ENCODE measurements around the gene SNED1.

SNED1 gene

DNA sequence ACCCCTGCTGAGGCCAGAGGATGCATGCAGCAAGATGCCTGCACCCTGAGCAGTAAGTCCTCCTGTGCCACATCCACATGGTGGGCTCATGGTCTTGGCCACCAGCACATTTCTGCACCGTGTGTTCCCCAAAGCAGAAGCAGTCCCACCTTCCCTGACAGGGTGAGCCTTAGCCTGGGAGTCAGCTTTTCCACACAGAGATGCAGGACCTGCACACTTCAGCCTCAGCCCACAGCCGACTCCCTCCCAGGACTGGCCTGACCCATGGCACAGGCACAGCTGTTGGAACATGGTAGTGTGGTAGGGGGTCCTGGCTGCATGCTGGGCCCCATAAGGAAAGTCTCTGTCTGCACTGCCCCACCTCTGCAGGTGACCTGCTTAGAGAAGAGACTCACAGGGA is 5.0 kb downstream of the SNED1 start:
- TF ChIP-seq POLR2AphosphoS5 (IDR thresholded peaks at IDR 0.05; ENCODE audit: low read depth, low read length) (no peak), TAF1 (IDR thresholded peaks at IDR 0.05; ENCODE audit: borderline replicate concordance, insufficient read depth, low read length) (no peak), SIN3A (IDR thresholded peaks at IDR 0.05; ENCODE audit: borderline replicate concordance, insufficient read depth, low read length) (no peak), FOXP2 (optimal IDR thresholded peaks at IDR 0.05; ENCODE audit: borderline replicate concordance, extremely low read depth, extremely low read length, insufficient read depth) (no peak)
- TF ChIP-seq, protein P1, sequence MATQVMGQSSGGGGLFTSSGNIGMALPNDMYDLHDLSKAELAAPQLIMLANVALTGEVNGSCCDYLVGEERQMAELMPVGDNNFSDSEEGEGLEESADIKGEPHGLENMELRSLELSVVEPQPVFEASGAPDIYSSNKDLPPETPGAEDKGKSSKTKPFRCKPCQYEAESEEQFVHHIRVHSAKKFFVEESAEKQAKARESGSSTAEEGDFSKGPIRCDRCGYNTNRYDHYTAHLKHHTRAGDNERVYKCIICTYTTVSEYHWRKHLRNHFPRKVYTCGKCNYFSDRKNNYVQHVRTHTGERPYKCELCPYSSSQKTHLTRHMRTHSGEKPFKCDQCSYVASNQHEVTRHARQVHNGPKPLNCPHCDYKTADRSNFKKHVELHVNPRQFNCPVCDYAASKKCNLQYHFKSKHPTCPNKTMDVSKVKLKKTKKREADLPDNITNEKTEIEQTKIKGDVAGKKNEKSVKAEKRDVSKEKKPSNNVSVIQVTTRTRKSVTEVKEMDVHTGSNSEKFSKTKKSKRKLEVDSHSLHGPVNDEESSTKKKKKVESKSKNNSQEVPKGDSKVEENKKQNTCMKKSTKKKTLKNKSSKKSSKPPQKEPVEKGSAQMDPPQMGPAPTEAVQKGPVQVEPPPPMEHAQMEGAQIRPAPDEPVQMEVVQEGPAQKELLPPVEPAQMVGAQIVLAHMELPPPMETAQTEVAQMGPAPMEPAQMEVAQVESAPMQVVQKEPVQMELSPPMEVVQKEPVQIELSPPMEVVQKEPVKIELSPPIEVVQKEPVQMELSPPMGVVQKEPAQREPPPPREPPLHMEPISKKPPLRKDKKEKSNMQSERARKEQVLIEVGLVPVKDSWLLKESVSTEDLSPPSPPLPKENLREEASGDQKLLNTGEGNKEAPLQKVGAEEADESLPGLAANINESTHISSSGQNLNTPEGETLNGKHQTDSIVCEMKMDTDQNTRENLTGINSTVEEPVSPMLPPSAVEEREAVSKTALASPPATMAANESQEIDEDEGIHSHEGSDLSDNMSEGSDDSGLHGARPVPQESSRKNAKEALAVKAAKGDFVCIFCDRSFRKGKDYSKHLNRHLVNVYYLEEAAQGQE (IDR thresholded peaks at IDR 0.05; ENCODE audit: insufficient read depth in 1 of 2, low read depth in 2 of 2, low read length in 2 of 2): no peak

DNA sequence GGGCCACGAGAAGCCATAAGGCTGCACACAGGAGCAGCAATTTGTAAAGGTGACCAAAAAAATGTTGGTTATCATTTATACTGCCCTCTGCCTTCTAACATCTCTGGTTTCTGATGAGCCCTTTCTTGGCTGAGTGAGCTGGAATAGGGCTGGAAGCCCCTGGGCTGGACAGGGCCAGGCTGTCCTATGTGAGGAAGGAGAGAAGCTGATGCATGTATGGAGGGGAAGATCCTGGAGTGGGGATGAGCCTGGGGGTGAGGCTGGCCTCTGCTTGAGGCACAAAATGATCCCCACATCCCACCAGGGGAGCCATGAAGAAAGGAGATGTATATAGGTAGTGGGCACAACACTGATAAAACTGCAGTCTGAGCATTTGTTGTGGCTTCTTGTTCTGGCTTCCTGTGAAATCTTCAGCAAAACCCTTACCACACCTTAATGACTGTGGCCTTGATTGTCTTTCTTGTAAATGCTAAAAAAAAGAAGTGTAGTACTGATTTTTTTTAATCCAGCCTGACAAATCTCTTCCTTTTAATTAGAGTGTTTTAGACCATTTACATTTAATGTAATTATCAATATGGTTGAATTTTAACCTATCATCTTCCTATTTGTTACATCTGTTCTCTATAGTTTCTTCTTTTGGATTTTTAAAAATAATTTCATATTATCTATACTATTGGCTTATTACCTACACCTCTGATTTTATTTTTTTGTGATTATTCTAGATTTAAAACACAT is 5.6 kb downstream of the SNED1 start:
- no peak for TF ChIP-seq POLR2AphosphoS5 (IDR thresholded peaks at IDR 0.05; ENCODE audit: low read depth, low read length)
- no peak for TF ChIP-seq FOXP2 (optimal IDR thresholded peaks at IDR 0.05; ENCODE audit: borderline replicate concordance, extremely low read depth, extremely low read length, insufficient read depth)
- no peak for TF ChIP-seq TAF1 (IDR thresholded peaks at IDR 0.05; ENCODE audit: borderline replicate concordance, insufficient read depth, low read length)
- TF ChIP-seq SIN3A (IDR thresholded peaks at IDR 0.05; ENCODE audit: borderline replicate concordance, insufficient read depth, low read length): no peak
- TF ChIP-seq, protein P1 (IDR thresholded peaks at IDR 0.05; ENCODE audit: insufficient read depth in 1 of 2, low read depth in 2 of 2, low read length in 2 of 2): no peak

DNA sequence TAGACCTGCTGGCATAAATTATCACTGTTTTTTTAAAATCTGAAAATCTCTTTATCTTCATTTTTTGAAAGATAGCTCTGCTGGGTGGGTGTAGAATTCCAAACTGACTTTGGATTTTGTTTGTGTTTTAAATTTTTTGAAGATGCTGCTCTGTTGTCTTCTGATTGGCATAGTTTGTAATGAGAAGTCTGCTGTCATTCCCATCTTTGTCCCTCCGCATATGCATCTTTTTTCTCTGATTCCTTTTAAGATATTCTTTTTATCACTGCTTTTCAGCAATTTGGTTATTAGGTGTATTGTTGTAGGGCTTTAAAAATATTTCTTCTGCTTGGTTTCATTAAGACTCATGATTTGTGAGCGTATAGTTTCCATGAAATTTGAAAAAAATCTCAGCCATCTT is 7.2 kb downstream of the SNED1 start:
- TF ChIP-seq, protein P1 (IDR thresholded peaks at IDR 0.05; ENCODE audit: insufficient read depth in 1 of 2, low read depth in 2 of 2, low read length in 2 of 2): no peak
- TF ChIP-seq TAF1 (IDR thresholded peaks at IDR 0.05; ENCODE audit: borderline replicate concordance, insufficient read depth, low read length): no peak
- no peak for TF ChIP-seq POLR2AphosphoS5 (IDR thresholded peaks at IDR 0.05; ENCODE audit: low read depth, low read length)

DNA sequence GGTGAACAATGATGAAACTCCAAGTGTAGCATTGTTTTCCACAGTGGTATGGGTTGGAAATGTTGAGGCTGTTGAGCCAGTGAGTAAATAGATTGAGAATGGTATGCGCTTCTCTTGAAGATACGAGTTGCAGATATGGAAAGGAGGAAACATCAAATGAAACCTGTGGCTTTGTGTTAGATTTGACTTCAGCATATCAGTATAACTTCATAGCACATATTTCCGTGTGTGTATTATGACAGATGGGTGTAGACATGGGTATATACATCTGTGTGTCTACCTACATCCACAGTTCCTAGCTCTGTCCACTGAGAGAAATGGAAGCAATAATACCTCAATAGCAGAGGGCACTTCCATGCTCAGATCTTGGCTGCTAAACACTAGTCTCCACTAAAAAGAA is 8.0 kb downstream of the SNED1 start:
- no peak for TF ChIP-seq TAF1 (IDR thresholded peaks at IDR 0.05; ENCODE audit: borderline replicate concordance, insufficient read depth, low read length)
- TF ChIP-seq SIN3A (IDR thresholded peaks at IDR 0.05; ENCODE audit: borderline replicate concordance, insufficient read depth, low read length): no peak
- no peak for TF ChIP-seq FOXP2 (optimal IDR thresholded peaks at IDR 0.05; ENCODE audit: borderline replicate concordance, extremely low read depth, extremely low read length, insufficient read depth)
- TF ChIP-seq POLR2AphosphoS5 (IDR thresholded peaks at IDR 0.05; ENCODE audit: low read depth, low read length): no peak
- TF ChIP-seq, protein P1 (IDR thresholded peaks at IDR 0.05; ENCODE audit: insufficient read depth in 1 of 2, low read depth in 2 of 2, low read length in 2 of 2): no peak

DNA sequence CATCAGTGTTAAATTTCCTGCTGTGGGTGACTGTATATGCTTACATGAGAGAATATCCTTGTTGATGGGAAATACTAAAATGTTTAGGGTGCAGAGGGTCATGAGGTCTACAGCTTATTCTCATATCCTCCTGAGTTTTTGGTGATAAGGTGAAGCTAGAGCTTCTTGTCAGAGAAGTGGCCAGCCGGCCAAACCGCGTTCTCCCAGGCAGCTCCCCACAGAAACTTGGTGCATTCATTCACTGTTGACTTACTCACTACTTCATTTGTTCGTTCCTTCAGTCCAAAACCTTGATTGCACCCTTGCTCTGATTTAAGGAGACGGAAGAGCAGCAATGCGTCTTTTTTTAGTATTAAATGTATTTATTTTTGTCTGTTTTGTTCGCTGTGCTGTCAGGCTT is 8.7 kb downstream of the SNED1 start:
- TF ChIP-seq POLR2AphosphoS5 (IDR thresholded peaks at IDR 0.05; ENCODE audit: low read depth, low read length): no peak
- TF ChIP-seq SIN3A (IDR thresholded peaks at IDR 0.05; ENCODE audit: borderline replicate concordance, insufficient read depth, low read length): no peak
- TF ChIP-seq, protein P1 (IDR thresholded peaks at IDR 0.05; ENCODE audit: insufficient read depth in 1 of 2, low read depth in 2 of 2, low read length in 2 of 2): no peak
- TF ChIP-seq FOXP2 (optimal IDR thresholded peaks at IDR 0.05; ENCODE audit: borderline replicate concordance, extremely low read depth, extremely low read length, insufficient read depth): no peak
- TF ChIP-seq TAF1 (IDR thresholded peaks at IDR 0.05; ENCODE audit: borderline replicate concordance, insufficient read depth, low read length): no peak
